22Rv1 (cell line): Measurements from ENCODE around the gene SLC40A1.

Experiments used
- CTCF ChIP-seq: fragments of 450-650 bp; IDR thresholded peaks from 2 replicates; pipeline ENCODE4 v1.5.1; 2017; ENCODE audit warnings: mild to moderate bottlenecking
- ZFX ChIP-seq: fragments of 450-650 bp; IDR thresholded peaks from 2 replicates; pipeline ENCODE4 v1.6.1; 2017; ENCODE audit warnings: antibody characterized with exemption, borderline replicate concordance

GRCh38 chr2:189527041-189527750 lies 53.4 kb downstream of the SLC40A1 start:
- TF ChIP-seq CTCF (no peak), ZFX (no peak)
